HEK293 (cell line): ENCODE data around the gene TAP2.
A peak's percentile ranks its signal among the peaks of the same experiment; 100 is the strongest.

Experiments used
- ZNF140 ChIP-seq: fragments of 450-650 bp; formaldehyde crosslinking; IDR thresholded peaks from 2 replicates; pipeline ENCODE4 v1.5.1; 2016; ENCODE audit warnings: missing biosample characterization, missing genetic modification characterization
- ZNF423 ChIP-seq: fragments of 450-650 bp; formaldehyde crosslinking; IDR thresholded peaks from 2 replicates; pipeline ENCODE4 v1.5.1; 2016; ENCODE audit warnings: missing biosample characterization, missing genetic modification characterization
- ZNF776 ChIP-seq: fragments of 450-650 bp; formaldehyde crosslinking; IDR thresholded peaks from 2 replicates; pipeline ENCODE4 v1.5.0; 2017; ENCODE audit warnings: missing biosample characterization, missing genetic modification characterization, borderline replicate concordance
- TF ChIP-seq, protein P1 (sequence below): fragments of 450-650 bp; formaldehyde crosslinking; IDR thresholded peaks from 2 replicates; pipeline ENCODE4 v1.5.1; 2016; ENCODE audit warnings: missing biosample characterization, missing genetic modification characterization
- TF ChIP-seq, protein P2 (sequence below): IDR thresholded peaks from 2 replicates; pipeline ENCODE4 v1.6.1; 2011; ENCODE audit warnings: mild to moderate bottlenecking, low read depth, low read length, borderline replicate concordance
- TF ChIP-seq, protein P3 (sequence below): fragments of 450-650 bp; formaldehyde crosslinking; IDR thresholded peaks from 2 replicates; pipeline ENCODE4 v1.5.1; 2016; ENCODE audit warnings: missing biosample characterization, missing genetic modification characterization
- TF ChIP-seq, protein P4 (sequence below): fragments of 450-650 bp; formaldehyde crosslinking; IDR thresholded peaks from 2 replicates; pipeline ENCODE4 v1.5.1; 2017; ENCODE audit warnings: missing biosample characterization, mild to moderate bottlenecking, missing genetic modification characterization, moderate library complexity

DNA sequence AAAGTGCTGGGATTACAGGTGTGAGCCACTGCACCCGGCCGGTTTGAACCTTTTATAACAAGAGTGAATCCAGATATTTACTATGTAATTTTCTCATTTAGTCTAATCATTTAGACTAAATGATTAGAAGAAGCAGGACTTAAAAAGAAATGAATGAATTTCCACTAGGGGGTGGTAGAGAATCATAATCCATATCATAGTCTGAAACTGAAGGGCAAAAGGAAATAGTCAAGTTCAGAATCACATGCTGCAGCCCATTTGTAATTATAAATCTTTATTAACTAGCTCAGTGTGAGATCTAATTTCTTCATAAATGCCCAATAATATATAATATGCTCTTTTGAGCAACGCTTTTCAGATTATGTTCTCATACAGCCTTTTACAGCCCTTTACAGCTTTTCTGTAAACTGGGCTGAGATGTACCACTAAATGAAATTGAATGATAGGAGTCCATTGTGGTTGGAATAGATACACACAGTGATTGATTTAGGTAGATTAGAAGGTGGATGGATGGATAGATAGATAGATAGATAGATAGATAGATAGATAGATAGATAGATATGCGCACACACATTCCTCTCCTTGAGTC lies 47.3 kb upstream of the TAP2 start:
- TF ChIP-seq, protein P1, sequence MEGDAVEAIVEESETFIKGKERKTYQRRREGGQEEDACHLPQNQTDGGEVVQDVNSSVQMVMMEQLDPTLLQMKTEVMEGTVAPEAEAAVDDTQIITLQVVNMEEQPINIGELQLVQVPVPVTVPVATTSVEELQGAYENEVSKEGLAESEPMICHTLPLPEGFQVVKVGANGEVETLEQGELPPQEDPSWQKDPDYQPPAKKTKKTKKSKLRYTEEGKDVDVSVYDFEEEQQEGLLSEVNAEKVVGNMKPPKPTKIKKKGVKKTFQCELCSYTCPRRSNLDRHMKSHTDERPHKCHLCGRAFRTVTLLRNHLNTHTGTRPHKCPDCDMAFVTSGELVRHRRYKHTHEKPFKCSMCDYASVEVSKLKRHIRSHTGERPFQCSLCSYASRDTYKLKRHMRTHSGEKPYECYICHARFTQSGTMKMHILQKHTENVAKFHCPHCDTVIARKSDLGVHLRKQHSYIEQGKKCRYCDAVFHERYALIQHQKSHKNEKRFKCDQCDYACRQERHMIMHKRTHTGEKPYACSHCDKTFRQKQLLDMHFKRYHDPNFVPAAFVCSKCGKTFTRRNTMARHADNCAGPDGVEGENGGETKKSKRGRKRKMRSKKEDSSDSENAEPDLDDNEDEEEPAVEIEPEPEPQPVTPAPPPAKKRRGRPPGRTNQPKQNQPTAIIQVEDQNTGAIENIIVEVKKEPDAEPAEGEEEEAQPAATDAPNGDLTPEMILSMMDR (tag by site-specific recombination) = peak; percentile 28
- no peak for TF ChIP-seq ZNF140 (tag by site-specific recombination)
- TF ChIP-seq, protein P2, sequence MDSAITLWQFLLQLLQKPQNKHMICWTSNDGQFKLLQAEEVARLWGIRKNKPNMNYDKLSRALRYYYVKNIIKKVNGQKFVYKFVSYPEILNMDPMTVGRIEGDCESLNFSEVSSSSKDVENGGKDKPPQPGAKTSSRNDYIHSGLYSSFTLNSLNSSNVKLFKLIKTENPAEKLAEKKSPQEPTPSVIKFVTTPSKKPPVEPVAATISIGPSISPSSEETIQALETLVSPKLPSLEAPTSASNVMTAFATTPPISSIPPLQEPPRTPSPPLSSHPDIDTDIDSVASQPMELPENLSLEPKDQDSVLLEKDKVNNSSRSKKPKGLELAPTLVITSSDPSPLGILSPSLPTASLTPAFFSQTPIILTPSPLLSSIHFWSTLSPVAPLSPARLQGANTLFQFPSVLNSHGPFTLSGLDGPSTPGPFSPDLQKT = no peak
- TF ChIP-seq, protein P3, sequence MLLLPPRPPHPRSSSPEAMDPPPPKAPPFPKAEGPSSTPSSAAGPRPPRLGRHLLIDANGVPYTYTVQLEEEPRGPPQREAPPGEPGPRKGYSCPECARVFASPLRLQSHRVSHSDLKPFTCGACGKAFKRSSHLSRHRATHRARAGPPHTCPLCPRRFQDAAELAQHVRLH = no peak
- TF ChIP-seq ZNF776 (tag by site-specific recombination) = no peak
- TF ChIP-seq ZNF423 (tag by site-specific recombination) = no peak
- TF ChIP-seq, protein P4, sequence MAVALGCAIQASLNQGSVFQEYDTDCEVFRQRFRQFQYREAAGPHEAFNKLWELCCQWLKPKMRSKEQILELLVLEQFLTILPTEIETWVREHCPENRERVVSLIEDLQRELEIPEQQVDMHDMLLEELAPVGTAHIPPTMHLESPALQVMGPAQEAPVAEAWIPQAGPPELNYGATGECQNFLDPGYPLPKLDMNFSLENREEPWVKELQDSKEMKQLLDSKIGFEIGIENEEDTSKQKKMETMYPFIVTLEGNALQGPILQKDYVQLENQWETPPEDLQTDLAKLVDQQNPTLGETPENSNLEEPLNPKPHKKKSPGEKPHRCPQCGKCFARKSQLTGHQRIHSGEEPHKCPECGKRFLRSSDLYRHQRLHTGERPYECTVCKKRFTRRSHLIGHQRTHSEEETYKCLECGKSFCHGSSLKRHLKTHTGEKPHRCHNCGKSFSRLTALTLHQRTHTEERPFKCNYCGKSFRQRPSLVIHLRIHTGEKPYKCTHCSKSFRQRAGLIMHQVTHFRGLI (tag by site-specific recombination) = no peak
